ENCODE results near the gene STX5.
"Not testable (repeated sequence)": the region's sequence is repeated elsewhere in the genome, so short reads cannot be mapped to it uniquely, and the experiment has no call there.

STX5 gene

DNA sequence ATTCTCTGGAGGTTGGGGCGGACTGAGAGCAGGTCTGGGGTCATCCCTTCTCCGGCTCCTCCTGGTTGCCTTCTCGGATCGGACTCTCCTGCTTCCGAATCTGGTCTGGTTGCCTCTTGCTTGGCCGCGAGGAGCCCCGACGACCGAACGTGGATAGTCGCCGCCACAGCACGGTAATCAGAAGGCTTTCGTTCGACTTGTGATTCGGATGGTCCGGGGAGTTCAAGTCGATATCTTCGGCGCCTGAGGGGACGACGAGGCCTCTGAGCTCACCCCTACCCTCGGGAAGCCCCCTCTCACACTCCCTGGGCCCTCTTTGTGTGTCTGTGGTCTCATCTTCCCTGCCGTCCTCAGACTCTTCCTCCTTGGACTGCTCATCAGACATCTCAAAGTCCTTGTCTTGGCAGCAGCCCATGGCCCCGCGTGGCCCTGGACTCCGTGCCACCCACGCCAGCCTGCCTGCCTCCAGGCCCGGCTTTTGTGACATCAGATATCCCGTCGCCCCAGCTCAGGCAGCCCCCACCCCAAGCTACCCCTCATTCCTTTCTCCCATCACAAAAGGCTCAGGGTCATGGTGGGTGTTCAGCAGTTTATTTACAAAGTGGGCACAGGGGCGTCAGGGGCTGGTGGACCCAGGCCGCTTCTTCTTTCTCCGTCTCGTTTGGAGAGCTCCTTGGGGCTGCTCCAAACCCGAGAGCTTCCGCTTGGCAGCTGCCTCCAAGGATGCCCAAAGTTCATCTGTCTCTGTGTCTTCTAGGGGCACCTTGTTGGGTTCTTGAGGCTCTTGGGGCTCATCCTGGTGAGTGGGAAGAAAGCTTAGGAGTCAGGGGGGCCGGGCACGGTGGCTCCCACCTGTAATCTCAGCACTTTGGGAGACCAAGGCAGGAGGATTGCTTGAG lies 734 bp upstream of the STX5 start, which contains the start of gene TEX54:
TEX54 (minus strand) TSS at position 506 of the 899 bp plus-strand sequence.
- FAIRE-seq, result no peak
- DNase-seq (ENCODE audit: low spot score), result no peak

DNA sequence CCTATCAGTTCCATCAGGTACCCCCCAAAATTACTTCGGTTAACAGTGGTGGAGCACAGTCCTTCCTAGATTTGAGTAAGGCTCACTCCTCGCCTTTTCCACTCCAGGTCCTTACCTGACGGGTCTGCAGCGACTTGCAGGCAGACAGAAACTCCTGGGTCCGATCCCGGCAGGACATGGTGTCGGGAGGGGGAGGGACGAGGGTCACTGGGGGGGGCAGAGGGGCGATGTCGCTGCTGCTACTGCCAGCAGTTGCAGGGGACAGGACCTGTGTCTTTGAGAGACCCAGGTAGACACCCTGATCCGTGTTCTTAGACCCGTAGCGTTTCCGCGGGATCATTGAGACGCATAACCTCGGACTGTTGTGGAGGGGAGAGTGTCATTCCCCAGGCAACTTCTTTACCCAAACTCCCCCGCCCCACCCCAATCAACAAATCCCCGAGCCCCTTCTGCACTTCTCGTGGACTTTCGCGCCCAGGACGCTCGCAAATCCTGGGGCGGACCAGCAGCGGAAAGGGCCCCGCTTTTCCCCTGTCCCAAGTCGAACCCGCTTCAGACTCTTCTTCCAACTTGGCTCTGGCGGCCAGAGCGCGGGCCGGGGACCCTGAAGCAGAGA lies 839 bp downstream of the STX5 start:
- FAIRE-seq (no peak), DNase-seq (ENCODE audit: low spot score) (no peak)

DNA sequence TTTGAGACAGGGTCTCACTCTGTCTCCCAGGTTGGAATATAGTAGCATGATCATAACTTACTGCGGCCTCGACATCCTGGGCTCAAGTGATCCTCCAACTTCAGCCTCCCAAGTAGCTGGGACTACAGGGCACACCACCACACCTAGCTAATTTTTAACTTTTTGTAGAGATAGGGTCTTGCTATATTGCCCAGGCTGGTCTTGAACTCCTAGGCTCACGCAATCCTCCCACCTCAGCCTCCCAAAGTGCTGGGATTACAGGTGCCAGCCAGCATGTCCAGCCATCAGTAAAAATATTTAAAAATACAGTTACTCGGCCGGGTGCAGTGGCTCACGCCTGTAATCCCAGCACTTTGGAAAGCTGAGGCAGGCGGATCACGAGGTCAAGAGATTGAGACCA lies 3.7 kb downstream of the STX5 start:
- not testable (repeated sequence) for FAIRE-seq; DNase-seq (ENCODE audit: low spot score)

DNA sequence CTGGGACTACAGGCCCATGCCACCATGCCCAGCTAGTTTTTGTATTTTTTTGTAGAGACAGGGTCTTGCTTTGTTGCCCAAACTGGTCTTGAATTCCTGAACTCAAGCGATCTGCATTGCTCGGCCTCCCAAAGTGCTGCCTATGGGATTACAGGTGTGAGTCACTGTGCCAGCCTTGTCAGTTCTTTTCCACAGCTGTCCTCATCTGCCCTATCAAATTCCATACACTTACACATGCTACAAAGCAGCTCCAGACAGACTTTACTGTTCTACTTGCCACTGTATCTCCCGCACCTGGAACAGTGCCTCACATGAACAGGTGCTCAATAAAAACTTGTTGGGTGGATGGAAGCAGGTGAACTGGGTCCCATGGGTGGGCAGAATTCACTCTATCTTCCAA lies 8.2 kb downstream of the STX5 start:
- DNase-seq (ENCODE audit: low spot score), result no peak
- no peak for FAIRE-seq

DNA sequence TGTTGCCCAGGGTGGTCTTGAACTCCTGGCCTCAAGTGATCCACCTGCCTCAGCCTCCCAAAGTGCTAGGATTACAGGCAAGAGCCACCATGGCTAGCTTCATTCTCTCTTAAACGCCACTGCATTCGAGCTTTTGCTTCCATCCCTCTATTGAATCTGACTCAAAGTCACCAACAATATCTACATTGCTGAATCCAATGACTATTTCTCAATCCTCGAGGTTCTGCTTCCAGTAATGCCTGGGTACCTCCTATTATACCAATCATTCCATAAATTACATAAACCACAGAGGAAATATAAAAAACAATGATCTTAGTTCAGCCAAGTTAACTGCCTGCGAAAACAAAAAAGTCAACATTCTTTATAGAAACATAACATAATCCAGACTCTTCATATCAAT lies 14.7 kb downstream of the STX5 start:
- DNase-seq (ENCODE audit: low spot score), result no peak
- FAIRE-seq, result no peak

DNA sequence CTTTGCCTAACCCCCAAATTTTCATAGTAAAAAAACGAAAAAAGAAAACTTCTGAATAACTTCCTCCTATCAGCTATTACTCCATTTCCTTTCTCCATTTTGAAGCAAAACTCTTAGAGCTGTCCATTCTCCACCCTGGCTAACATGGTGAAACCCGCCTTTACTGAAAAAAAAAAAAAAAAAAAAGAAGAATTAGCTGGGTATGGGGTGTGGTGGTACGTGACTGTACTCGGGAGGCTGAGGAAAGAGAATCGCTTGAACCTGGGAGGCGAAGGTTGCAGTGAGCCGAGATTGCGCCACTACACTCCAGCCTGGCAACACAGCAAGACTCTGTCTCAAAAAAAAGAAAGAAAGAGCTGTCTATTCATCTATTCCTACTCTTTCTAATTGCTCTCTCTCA lies 15.3 kb downstream of the STX5 start:
- DNase-seq (ENCODE audit: low spot score), result no peak
- FAIRE-seq, result no peak

DNA sequence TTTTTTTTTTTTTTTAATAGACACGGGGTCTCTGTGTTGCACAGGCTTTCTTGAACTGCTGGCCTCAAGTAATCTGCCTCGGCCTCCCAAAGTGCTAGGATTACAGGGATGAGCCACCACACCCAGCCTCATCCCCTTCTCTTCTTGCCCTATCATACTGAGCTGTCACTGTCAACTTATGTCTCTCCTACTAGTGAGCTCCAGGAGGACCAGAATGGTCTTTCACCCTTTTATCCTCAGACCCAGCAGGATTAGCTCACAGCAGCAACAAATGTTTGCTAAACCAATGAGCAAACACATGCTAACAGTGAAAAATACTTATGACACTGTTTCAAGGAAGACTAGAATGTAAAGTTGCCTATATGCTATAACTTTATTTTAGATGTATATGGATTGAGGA lies 20.2 kb downstream of the STX5 start:
- no peak for FAIRE-seq
- no peak for DNase-seq (ENCODE audit: low spot score)

DNA sequence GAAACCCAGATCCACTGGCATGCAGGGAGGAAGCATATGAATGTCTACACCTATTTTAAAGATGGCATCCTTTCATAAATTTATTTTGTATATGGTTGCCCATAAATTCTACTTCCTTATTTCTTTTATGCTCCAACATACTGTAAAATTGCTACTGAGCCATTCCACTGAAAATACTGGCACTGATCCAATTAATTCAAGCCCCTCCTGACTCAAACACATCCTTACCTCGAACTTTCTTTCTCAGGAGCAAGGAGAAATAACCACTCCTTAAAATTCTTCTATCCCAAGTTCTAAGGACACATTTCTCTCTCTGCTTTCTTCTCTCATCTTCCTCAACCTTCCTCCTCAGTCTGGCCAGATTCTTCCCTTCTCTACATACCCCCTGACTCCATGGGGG lies 21.1 kb downstream of the STX5 start:
- DNase-seq (ENCODE audit: low spot score) (no peak), FAIRE-seq (no peak)

DNA sequence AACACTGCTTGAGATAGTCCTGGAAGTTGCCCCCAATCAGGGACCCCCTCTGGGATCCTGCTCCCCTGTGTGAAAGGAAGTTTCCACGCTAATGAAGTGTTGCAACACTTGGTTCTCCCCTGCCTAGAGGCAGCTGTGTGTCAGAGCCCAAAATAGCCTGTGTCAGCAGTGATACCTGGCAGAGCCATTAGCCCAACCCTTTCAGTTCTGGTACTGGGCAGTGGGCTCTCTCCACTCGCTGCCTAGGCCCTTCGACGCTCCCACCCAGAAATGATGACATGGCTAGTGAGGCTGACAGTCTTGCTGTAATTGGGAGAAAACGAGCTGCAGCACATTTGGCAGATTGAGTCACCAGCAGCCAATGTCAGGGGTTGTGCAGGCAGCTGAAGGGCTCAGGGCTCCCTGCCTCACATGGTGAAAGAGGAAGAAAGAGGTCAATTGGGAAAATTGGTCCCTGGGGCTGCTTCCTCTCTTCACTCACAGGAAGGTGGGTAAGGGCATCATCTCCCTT lies 25.2 kb downstream of the STX5 start:
- no peak for DNase-seq (ENCODE audit: low spot score)
- no peak for FAIRE-seq

DNA sequence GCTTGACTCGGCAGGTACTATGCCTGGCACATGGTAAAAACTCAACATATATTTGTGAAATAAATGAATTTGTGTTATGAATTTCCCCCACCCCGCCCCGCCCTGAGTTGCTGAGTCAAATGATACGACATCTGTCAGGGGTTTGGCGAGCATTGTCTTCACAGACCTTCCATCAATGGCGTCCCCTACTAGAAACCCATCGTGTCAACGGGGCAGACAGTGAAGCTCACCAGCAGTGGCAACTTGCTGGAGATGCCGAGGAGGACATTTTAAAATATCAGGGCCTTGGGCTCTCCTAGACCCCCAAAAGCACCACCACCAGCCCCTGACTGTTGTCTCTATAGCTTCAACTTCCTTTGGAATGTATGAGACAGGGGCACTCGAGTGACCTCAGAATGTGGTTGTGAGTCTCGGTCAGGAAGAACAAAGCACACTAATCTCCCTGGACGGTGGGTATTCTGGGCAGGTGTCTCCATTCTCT lies 25.9 kb downstream of the STX5 start:
- FAIRE-seq (no peak), DNase-seq (ENCODE audit: low spot score) (no peak)

DNA sequence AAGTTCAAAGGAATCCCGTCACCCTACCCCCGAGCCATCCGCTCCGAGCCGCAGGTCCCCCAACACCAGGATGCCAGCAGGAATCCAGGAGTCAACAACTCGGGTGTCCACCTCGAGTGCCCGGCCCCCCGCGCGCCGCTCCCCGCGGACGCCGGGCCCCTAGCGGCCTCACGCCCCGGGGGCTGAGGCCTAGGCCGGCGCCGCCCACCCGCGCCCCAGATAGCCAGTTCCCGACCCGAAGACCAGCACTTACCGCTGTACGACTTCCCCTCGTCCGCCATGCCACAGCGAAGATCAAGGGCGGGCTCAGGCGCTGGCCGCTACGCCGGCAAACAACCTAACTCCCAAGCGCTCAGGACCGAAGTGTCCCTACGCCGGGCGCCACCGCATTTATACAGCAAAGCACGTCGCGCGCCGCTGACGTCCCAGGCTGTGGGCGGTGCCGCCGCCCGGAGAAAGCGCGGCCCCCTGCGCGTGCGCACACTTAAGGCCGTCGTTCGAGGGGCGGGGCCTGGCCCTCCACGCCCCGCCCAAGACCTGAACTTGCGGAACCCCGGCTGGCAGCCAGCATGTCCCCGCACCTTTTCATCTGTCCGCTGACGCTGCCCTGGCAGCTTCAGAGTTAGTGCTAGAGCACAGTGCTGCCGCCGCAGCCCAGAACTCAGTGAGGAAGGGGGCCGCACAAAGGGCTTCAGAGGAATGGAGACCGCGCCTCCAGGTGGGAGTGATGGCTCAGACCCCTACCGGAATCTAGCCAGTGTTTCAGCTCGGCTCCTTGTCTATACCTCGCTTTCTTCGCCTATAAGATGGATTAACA lies 26.6 kb downstream of the STX5 start, which contains the start of gene NXF1:
NXF1 (minus strand) TSS at position 365 of the 817 bp plus-strand sequence; CDS start at position 281, 84 bp downstream.
- peak; percentile 98 for DNase-seq (ENCODE audit: low spot score)
- FAIRE-seq, result peak; percentile 63

DNA sequence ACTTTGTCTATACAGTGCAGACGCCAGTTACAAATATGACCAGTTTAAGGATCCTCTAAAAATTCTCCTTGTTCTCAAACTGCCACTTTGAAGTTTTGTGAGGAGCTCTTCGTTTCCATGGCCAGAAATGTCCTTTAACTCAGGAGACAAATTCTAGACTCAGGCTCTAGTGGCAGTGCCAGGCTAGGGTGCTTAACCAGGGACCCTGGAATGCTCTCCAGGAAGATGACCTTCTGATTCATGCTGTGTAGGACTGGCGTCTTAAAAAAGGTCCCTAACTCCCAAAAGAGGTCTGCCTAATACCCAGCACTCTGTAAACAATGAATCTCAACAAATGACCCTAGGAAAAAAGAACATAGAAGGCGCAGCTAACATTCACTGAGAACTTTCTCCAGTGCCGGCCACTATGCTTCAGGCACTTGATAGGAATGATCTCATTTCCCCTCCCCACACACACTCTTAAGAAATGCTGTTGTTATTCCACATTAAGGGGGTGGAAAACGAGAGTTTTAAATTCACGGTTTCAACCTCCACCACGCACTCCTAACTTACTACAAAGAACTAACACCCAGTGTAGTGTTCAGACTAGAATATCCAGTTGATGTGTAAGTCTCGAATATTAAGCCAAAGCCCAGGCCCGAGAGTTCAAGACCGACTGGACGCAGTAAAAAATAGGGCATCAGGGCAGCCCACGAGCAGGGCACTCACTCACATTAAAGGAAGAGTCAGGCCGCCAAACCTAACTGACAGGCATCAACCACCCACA lies 27.4 kb downstream of the STX5 start:
- FAIRE-seq (no peak), DNase-seq (ENCODE audit: low spot score) (no peak)

DNA sequence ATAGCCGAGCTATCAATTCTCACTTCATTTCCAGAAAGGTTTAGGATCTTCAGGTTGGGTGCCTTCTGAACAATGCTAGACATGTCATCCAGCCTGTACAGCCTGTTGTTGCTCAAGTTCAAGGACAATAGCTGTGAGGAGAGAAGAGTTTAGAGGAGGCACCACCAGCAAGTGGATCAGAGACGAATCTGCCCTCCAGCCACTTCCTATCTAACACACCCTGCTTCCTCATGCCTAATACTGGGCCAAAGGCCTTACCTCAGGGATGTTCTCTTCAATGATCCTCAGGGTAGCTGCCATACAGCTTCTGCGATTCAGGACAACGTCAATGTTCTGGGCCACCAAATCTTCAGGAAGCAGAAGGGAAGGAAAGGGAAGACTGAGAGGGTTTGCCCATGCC lies 30.8 kb downstream of the STX5 start:
- FAIRE-seq (no peak), DNase-seq (ENCODE audit: low spot score) (no peak)

DNA sequence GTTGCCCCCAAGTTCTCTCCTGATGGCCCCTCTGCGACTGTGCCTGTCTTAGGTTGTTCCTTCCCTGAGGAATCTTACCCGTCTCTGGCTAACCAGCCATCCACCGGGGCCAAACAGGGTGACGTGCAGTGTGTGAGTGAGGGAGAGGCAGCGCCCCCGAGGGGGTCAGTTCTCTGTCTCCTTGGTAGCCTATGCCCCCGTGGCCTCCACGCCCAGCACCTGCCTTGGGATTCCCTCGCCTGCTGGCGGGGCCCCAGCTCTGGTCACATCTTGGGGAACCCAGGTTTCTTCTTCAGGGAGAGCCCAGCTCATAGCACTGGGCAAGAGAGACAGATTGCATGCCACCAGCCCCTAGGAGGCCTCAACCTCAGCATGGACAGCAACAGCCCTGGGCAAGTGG lies 32.4 kb downstream of the STX5 start:
- DNase-seq (ENCODE audit: low spot score) (no peak), FAIRE-seq (no peak)

DNA sequence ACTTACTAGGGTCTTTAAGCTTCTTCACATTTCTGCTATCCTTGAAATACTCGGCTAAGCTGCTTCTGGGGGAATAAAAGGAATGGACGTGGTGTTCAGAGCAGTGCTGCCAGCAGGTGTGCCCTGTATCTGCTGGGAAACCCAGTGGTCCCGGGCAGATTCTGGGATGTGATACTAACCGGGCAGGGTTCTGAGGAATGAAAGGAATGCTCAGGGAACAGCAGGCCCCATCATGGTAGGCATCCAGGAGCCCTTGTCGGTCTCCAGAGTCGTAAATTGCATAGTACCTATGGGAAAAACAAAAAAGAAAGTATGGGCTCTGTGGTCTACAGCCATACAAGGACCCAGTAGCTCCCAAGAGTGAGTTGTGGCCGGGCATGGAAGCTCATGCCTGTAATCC lies 35.6 kb downstream of the STX5 start:
- DNase-seq (ENCODE audit: low spot score) (no peak), FAIRE-seq (no peak)

DNA sequence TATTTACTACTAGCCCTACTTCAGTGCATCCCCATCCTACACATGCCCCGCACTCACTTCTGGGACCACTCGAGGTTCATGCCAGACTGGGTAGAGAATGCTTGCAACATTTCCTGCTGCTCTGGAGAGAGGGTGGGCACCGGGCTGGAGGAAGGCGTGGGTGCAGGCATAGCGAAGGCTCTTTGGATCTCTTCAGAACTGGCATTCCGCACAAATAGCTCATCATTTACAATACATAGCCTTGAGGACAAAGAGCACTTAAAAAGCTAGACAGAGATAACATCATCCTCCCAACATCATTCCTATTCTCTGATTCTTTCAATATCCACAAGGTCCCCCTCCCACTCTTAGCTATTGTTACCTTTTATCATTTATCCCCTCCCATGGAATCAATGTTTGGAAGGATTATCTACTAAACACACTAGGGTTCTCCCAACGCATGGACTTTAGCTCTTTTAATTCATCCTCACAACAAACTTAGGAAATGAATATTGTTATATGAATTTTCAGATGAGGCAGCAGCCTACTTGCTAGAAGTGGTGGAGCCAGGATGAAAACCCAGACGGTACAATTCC lies 37.6 kb downstream of the STX5 start:
- FAIRE-seq, result no peak

DNA sequence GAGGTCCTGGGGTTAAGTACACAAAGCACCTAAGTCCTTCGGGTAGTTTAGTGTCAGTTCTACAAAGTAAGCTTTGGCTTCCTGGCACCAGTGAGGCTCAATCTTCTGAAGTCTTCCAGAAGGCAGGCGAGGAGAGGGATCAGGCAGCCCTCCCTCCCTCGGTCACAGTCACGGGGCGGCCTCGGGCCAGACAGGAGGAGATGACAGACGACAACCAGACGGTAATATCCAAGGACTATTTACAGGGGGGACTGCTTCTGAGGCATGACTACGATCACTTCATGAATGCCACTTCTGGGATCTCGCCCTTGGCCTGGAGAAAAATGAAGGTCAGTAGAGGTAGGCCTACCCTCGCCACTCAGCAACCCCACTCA lies 39.7 kb downstream of the STX5 start:
- DNase-seq (ENCODE audit: low spot score) (peak; percentile 14), FAIRE-seq (no peak)

More for the DNA sequence above, 37.6 kb downstream of the STX5 start:
- DNase-seq (ENCODE audit: low spot score), result no peak

DNA sequence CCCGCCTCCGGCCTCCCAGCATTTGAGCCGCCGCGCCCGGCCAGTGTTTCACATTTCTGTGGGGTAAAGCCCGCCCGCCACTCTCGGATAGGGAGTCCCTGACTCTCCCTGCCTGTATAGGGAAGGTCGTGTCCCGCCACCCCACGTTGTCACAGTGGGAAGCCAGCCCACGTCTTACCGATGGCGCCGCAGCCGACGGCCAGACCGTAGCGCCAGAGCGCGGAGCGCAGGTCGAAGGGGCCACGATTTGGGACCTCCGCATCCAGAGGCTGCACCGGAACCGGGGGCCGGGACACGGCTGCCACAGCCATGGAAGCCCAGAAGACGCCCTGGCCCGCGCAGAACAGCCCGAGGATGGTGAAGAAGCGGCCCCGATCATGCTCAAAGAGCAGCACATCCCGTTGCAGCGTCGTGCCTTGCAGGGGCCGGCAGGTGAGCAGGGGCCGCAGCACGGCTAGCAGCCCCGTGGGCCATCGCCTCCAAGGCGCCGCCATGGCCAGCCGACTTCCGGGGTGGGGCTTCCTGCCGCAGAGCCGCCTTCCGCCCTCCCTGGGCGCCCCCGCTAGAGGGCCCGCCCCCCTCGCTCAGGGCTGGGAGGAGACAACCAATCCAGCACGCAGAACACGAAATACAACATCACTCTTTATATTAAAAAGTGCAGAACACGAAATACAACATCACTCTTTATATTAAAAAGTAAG lies 40.2 kb downstream of the STX5 start, which contains the start of gene TMEM223:
TMEM223 (minus strand) TSS at position 506 of the 701 bp plus-strand sequence; CDS start at position 494, 12 bp downstream.
- no peak for FAIRE-seq

DNA sequence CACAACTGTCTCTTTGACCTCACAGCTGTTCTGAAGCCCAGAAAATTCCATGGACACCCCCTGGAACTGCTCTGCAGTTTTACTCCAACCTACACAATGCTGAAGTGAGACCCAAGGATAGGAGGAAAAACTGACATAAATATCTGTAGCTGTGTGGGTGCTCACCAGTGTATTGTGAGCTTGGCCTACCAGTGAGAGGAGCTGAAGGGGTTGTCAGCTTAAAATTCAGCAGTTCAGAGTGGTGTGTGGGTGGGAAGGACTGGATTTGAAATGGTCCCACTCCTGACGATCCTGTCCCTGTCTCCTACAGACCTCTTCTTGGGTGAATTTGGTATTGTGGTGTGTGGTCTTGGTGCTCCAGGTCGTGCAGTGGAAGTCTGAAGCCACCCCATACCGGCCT lies 42.3 kb downstream of the STX5 start:
- no peak for FAIRE-seq

More for the DNA sequence above, 40.2 kb downstream of the STX5 start, which contains the start of gene TMEM223:
- peak; percentile 93 for DNase-seq (ENCODE audit: low spot score)

DNA sequence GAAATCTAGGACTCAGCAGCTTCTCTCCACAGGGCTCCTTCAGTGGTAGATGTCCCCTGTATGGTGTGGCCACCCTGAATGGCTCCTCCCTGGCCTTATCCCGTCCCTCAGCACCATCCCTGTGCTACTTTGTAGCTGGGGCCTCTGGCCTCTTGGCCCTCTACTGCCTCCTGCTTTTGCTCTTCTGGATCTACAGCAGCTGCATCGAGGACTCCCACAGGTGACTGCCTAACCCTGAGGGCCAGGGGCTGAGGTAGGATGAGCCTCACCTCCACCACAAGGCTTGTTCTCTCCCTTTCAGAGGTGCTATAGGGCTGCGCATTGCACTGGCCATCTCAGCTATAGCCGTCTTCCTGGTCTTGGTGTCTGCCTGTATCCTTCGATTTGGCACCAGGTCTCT lies 42.9 kb downstream of the STX5 start:
- DNase-seq (ENCODE audit: low spot score) (no peak), FAIRE-seq (no peak)

More for the DNA sequence above, 42.3 kb downstream of the STX5 start:
- DNase-seq (ENCODE audit: low spot score), result no peak
